AG10803 (cell line): Measurements from ENCODE around the gene AFF1.

Experiments used
- DNase-seq: peaks from one replicate; pipeline ENCODE4 v3.0.0; 2010; ENCODE audit warnings: low read depth
- H3K4me3 ChIP-seq: 2 replicates; pipeline ENCODE4 v1.5.1; 2011; ENCODE audit warnings: mild to moderate bottlenecking, low read length, control low read depth
- CTCF ChIP-seq: conservative IDR thresholded peaks from 2 replicates; pipeline ENCODE4 v1.5.1; 2011; ENCODE audit warnings: mild to moderate bottlenecking, low read length, control low read depth, inconsistent platforms

AFF1 gene

GRCh38 chr4:87109121-87109520, 174.3 kb downstream of the AFF1 start:
- H3K4me3 ChIP-seq: no peak overlapping the region
- TF ChIP-seq CTCF: no peak
- DNase-seq: no peak

DNA sequence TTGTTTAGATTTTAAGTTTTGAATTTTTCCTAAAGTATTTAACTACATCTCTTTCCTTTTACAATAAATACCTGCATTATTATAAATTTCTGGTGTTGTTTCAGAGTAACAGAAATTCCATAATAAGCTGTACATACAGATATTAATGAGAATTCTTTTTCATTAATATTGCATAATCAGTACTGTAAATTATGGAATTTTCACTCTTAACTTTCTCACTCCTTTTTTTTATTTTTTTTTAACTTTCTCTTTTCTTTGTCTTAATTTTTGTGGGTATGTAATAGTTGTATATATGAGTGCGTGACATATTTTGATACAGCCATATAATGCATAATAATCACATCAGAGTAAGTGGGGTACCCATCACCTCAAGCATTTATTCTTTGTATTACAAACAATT, 175.1 kb downstream of the AFF1 start:
- no peak for DNase-seq
- no peak for TF ChIP-seq CTCF
- H3K4me3 ChIP-seq: no peak overlapping the region

DNA sequence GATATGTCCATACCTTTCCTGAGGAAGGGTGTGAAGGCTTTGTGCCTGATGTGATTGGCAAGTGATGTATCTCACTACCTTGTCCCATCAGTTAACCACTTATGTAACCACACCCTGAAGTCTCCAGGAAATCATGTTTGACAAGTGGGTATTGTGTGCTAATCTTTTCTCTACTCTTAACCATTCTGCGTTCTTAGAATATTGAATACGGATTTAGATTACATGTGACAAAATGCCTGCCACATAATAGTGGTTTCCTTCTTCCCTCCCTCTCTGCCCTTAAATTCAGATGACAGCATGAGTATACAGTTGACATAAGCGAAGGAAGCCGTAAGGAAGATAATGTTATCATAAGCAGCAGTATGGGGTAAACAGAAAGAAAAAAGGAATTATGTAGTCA, 177.3 kb downstream of the AFF1 start:
- H3K4me3 ChIP-seq: no peak overlapping the region
- DNase-seq: no peak
- no peak for TF ChIP-seq CTCF

DNA sequence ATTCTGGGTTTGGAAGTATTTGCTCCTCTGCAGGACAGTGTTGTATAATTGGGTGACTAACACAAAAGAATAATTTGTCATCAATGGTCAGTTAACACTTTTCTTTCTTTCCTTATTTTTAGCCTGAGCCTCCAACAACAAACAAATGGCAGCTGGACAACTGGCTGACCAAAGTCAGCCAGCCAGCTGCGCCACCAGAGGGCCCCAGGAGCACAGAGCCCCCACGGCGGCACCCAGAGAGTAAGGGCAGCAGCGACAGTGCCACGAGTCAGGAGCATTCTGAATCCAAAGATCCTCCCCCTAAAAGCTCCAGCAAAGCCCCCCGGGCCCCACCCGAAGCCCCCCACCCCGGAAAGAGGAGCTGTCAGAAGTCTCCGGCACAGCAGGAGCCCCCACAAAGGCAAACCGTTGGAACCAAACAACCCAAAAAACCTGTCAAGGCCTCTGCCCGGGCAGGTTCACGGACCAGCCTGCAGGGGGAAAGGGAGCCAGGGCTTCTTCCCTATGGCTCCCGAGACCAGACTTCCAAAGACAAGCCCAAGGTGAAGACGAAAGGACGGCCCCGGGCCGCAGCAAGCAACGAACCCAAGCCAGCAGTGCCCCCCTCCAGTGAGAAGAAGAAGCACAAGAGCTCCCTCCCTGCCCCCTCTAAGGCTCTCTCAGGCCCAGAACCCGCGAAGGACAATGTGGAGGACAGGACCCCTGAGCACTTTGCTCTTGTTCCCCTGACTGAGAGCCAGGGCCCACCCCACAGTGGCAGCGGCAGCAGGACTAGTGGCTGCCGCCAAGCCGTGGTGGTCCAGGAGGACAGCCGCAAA, 179.6 kb downstream of the AFF1 start:
- no peak for TF ChIP-seq CTCF
- no peak overlapping the region for H3K4me3 ChIP-seq
- no peak for DNase-seq

- H3K4me3 ChIP-seq: no peak overlapping the region
- no peak for TF ChIP-seq CTCF
- DNase-seq: peak; percentile 35
Measured at GRCh38 chr4:87116231-87116630, 181.4 kb downstream of the AFF1 start.

- no peak for DNase-seq
- no peak overlapping the region for H3K4me3 ChIP-seq
- no peak for TF ChIP-seq CTCF
Measured at GRCh38 chr4:87117051-87117731, 182.4 kb downstream of the AFF1 start.

DNA sequence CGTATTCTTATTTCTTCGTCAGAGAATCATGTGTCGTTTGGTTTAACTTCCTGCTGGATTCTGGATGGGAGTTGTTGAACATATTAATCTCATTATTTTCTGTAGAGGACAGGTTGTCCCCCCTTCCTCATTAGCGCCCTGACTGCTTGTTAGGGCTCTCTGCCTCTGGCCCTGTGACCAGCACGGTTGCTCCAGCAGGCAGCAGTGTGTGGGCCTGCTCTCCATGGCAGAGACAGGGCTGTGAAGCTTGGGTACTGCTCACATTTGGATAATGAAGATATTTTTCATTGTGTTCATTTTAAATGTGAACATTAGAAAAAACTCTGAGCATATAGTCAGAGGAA, 182.9 kb downstream of the AFF1 start:
- no peak for TF ChIP-seq CTCF
- no peak for DNase-seq
- H3K4me3 ChIP-seq: no peak overlapping the region
